GM12878 (cell line): ENCODE data around the gene PPP3CA. TPM values are rescaled to one million over a fixed set of nuclear protein-coding genes. Genes with fewer than 3 reads are reported as not detected.

Experiments used
- ATAC-seq: fragments of 200-7000 bp; cut with Tn5 transposase; 3 replicates; pipeline ENCODE4 v1.9.1; 2020; ENCODE audit warnings: mild to moderate bottlenecking, moderate library complexity
- BruUV-seq: library from RNA; stranded (reverse); fragments of 400-500 nt; replicated peaks from 2 replicates; lab custom pipeline; 2021; lab: Mats Ljungman, UMichigan
- CTCF ChIA-PET: fragments of 300-600 bp; sonication (Branson Sonifier 250); formaldehyde crosslinking; extraction: SDS; loops from one replicate; lab custom pipeline; 2021; ENCODE audit warnings: inconsistent platforms; lab: Yijun Ruan, JAX
- POLR2A ChIA-PET: fragments of 350-600 bp; formaldehyde crosslinking; extraction: SDS; loops from one replicate; lab custom pipeline; 2021; ENCODE audit warnings: inconsistent platforms; lab: Charles Lee
- RAD21 ChIA-PET: fragments of 300-600 bp; sonication (Branson Sonifier 250); formaldehyde crosslinking; loops from one replicate; lab custom pipeline; 2023; ENCODE audit warnings: antibody characterized with exemption; ENCODE audit not compliant: unreplicated experiment; lab: Charles Lee
- SMC1A ChIA-PET: fragments of 300-600 bp; sonication (Branson Sonifier 250); formaldehyde crosslinking; loops from one replicate; lab custom pipeline; 2023; ENCODE audit not compliant: unreplicated experiment, uncharacterized antibody; lab: Charles Lee
- DNase-seq: peaks from one replicate; pipeline ENCODE4 v3.0.0-alpha.2; 2011; ENCODE audit warnings: low read depth, low spot score
- FAIRE-seq: peaks from 3 replicates; lab custom pipeline; 2011; peaks lifted over from hg19 to GRCh38; lab: Jason Lieb, UNC
- H2AFZ ChIP-seq: 2 replicates; pipeline ENCODE4 v1.6.0; 2011; ENCODE audit warnings: low read depth, low read length, control low read depth; ENCODE audit not compliant: control insufficient read depth
- H3K27ac ChIP-seq: 2 replicates; pipeline ENCODE4 v1.5.1; 2011; ENCODE audit warnings: control low read depth; ENCODE audit not compliant: control insufficient read depth, insufficient read depth
- H3K27me3 ChIP-seq, 2 experiments: replicated peaks in 1 of 2; 2 replicates each; pipeline versions ENCODE4 v1.6.0 to v1.6.1; 2011; ENCODE audit warnings: low read length in 1 of 2; ENCODE audit not compliant: control insufficient read depth in 2 of 2, insufficient read depth in 2 of 2
- H3K36me3 ChIP-seq, 2 experiments: 2 replicates each; pipeline ENCODE4 v1.5.1; 2011; ENCODE audit warnings: low read length in 1 of 2; ENCODE audit not compliant: control insufficient read depth in 2 of 2, insufficient read depth in 2 of 2
- H3K4me1 ChIP-seq: 2 replicates; pipeline ENCODE4 v1.6.1; 2011; ENCODE audit warnings: mild to moderate bottlenecking, low read length, moderate library complexity, mixed read lengths; ENCODE audit not compliant: control insufficient read depth, insufficient read depth
- H3K4me2 ChIP-seq: 2 replicates; pipeline ENCODE4 v1.6.0; 2011; ENCODE audit warnings: control low read depth; ENCODE audit not compliant: control insufficient read depth, insufficient read depth
- H3K4me3 ChIP-seq: fragments of 200-600 bp; sonication (generic); 2 replicates; pipeline ENCODE4 v1.5.1; 2016
- H3K79me2 ChIP-seq: 2 replicates; pipeline ENCODE4 v1.6.0; 2011; ENCODE audit warnings: low read length; ENCODE audit not compliant: control insufficient read depth, insufficient read depth
- H3K9ac ChIP-seq: 2 replicates; pipeline ENCODE4 v1.8.0; 2011; ENCODE audit warnings: low read length, control low read depth, mixed read lengths; ENCODE audit not compliant: control insufficient read depth, insufficient read depth
- H3K9me3 ChIP-seq: replicated peaks from 3 replicates; pipeline ENCODE4 v1.5.1; 2011; ENCODE audit warnings: mild to moderate bottlenecking, low read length; ENCODE audit not compliant: control insufficient read depth, insufficient read depth
- H4K20me1 ChIP-seq: 2 replicates; pipeline ENCODE4 v1.6.0; 2011; ENCODE audit not compliant: control insufficient read depth, insufficient read depth
- ATF7 ChIP-seq: fragments of 450-650 bp; IDR thresholded peaks from 2 replicates; pipeline ENCODE4 v1.6.1; 2016; ENCODE audit warnings: low read depth, mild to moderate bottlenecking
- CHD2 ChIP-seq: IDR thresholded peaks from 2 replicates; pipeline ENCODE4 v1.6.1; 2011; ENCODE audit warnings: low read depth, low read length, improper control_type of control experiment, borderline replicate concordance
- CREB1 ChIP-seq: IDR thresholded peaks from 2 replicates; pipeline ENCODE4 v1.6.1; 2012; ENCODE audit warnings: low read depth, mild to moderate bottlenecking, inconsistent platforms
- CREM ChIP-seq: IDR thresholded peaks from 2 replicates; pipeline ENCODE4 v1.6.1; 2014; ENCODE audit warnings: antibody characterized with exemption, low read depth
- IKZF1 ChIP-seq: fragments of 450-650 bp; conservative IDR thresholded peaks from 2 replicates; pipeline ENCODE4 v1.6.1; 2017; ENCODE audit warnings: antibody characterized with exemption, mild to moderate bottlenecking
- MYB ChIP-seq: fragments of 150-350 bp; IDR thresholded peaks from 2 replicates; pipeline ENCODE4 v1.6.1; 2014; ENCODE audit warnings: mild to moderate bottlenecking, low read depth, low read length, borderline replicate concordance
- RB1 ChIP-seq: fragments of 450-650 bp; formaldehyde crosslinking; IDR thresholded peaks from 2 replicates; pipeline ENCODE4 v1.6.1; 2017; ENCODE audit warnings: mild to moderate bottlenecking, borderline replicate concordance
- RELA ChIP-seq: fragments of 450-650 bp; IDR thresholded peaks from 2 replicates; pipeline ENCODE4 v1.8.0; 2014; ENCODE audit warnings: borderline replicate concordance; ENCODE audit not compliant: partially characterized antibody
- RFX5 ChIP-seq: IDR thresholded peaks from 2 replicates; pipeline ENCODE4 v1.6.1; 2011; ENCODE audit warnings: low read depth, low read length, improper control_type of control experiment
- ZNF384 ChIP-seq: IDR thresholded peaks from 2 replicates; pipeline ENCODE4 v1.6.1; 2012; ENCODE audit warnings: low read depth, mild to moderate bottlenecking, low read length, improper control_type of control experiment, borderline replicate concordance
- WGBS: methylation state at CpG from one replicate; pipeline ENCODE4 v1.1.6; 2016; ENCODE audit warnings: low lambda C conversion rate; ENCODE audit not compliant: insufficient replicate concordance, insufficient coverage; ENCODE audit errors: missing lambda C conversion rate; 5-methylcytosine and 5-hydroxymethylcytosine counted together
- in situ Hi-C: fragments of 300-500 bp; cut with MboI; formaldehyde crosslinking; loops from 9 replicates; pipeline ENCODE4 v1.14.3; 2018; ENCODE audit warnings: mixed read lengths
- intact Hi-C: fragments of 100-400 bp; cut with micrococcal nuclease; formaldehyde crosslinking; loops from one replicate; pipeline ENCODE4 v1.14.2; 2022; ENCODE audit not compliant: unreplicated experiment
- polyA plus RNA-seq, 11 experiments: library from polyadenylated mRNA; depleted of rRNA in 4 of 11; unstranded in 6 of 11; stranded (reverse) in 5 of 11; fragments of >200 nt; fragmentation: Nextera tagmentation in 4 of 11; fragmentation: Illumina TruSeq in 1 of 11; extraction: Ambion mirVana in 4 of 11; extraction: Trizol in 1 of 11; gene quantifications; 1 replicate in 1 of 11; 2 replicates in 10 of 11; pipeline versions ENCODE4 v1.2.1 to v1.2.3, GENCODE V29; 2011 to 2016; ENCODE audit warnings: inconsistent platforms in 2 of 11, missing spikeins in 2 of 11, low read depth in 1 of 11
- total RNA-seq, 4 experiments: library from RNA; depleted of rRNA in 3 of 4; stranded (reverse); fragments of >200 nt in 3 of 4; fragmentation: Illumina TruSeq in 1 of 4; extraction: Trizol in 1 of 4; gene quantifications; 2 replicates each; pipeline versions ENCODE4 v1.2.1 to v1.2.3, GENCODE V29; 2013 to 2021
- TF ChIP-seq, protein P1 (sequence below): IDR thresholded peaks from 2 replicates; pipeline ENCODE4 v1.6.1; 2012; ENCODE audit warnings: low read length, inconsistent platforms
- TF ChIP-seq, protein P2 (sequence below): fragments of 450-650 bp; IDR thresholded peaks from 2 replicates; pipeline ENCODE4 v1.6.1; 2017; ENCODE audit warnings: mild to moderate bottlenecking, low read depth, inconsistent platforms; ENCODE audit not compliant: poor library complexity, severe bottlenecking

PPP3CA gene
- total and polyA plus RNA-seq, 10 of the 15 experiments (the other 5 are each of a cell fraction or from before 2014, with no cell fraction given) = 0.33 to 9.0 (median 1.0) TPM

DNA sequence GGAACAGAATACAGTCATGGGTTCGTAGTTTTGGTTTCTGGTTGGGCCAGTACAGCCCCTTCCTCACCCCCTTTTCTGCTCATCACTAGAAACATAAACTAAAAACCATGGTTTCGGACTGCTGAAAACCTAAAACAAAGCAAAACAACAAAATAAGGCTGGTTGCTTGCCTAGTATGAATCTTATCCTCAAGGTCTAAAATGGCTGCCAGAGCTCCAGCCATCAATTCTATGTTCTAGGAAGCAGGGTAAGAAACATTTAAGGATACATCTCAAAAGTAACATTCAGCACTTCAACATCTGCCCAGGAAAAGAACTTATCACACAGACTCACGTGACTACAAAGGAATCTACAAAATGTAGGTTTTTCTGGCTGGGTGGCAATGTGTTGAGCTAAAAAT, 31.5 kb downstream of the PPP3CA start:
- no peaks in the 10 kb centered on the region for H3K36me3 ChIP-seq
- SMC1A ChIA-PET = interaction anchor here (0.7 to 1.4 kb wide), 3 partner anchors 9 to 13 kb away, joined by 3 to 4 read pairs (median 3); no protein-coding TSS in a partner anchor
- in situ Hi-C loops (no loop called here), intact Hi-C loops (no loop called here)
- H3K9me3 ChIP-seq = peaks cover 2% of the 10 kb centered on the region; the same call in 1 of the 3 replicates
- no peaks in the 10 kb centered on the region for H4K20me1 ChIP-seq
- POLR2A ChIA-PET = no interaction called here
- H3K79me2 ChIP-seq = no peaks in the 10 kb centered on the region
- H3K27ac ChIP-seq = no peak overlapping the region
- H3K27me3 ChIP-seq = no peaks in the 10 kb centered on the region
- no peak overlapping the region for H3K9ac ChIP-seq
- DNase-seq = no peak
- RAD21 ChIA-PET = no interaction called here
- CTCF ChIA-PET = interaction anchor here (0.6 to 2.2 kb wide), 2 partner anchors 10 to 11 kb away, joined by 3 to 6 read pairs; no protein-coding TSS in a partner anchor
- ATAC-seq = no peak
- no peaks in the 10 kb centered on the region for H3K4me1 ChIP-seq
- no peak overlapping the region for H3K4me2 ChIP-seq
- no peak for TF ChIP-seq IKZF1
- no peak for TF ChIP-seq CHD2
- TF ChIP-seq ATF7 = no peak
- no peak for TF ChIP-seq RELA
- no peak for TF ChIP-seq CREM
- TF ChIP-seq, protein P1, sequence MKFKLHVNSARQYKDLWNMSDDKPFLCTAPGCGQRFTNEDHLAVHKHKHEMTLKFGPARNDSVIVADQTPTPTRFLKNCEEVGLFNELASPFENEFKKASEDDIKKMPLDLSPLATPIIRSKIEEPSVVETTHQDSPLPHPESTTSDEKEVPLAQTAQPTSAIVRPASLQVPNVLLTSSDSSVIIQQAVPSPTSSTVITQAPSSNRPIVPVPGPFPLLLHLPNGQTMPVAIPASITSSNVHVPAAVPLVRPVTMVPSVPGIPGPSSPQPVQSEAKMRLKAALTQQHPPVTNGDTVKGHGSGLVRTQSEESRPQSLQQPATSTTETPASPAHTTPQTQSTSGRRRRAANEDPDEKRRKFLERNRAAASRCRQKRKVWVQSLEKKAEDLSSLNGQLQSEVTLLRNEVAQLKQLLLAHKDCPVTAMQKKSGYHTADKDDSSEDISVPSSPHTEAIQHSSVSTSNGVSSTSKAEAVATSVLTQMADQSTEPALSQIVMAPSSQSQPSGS = no peak
- TF ChIP-seq RFX5 = no peak
- no peak for TF ChIP-seq CREB1
- TF ChIP-seq, protein P2, sequence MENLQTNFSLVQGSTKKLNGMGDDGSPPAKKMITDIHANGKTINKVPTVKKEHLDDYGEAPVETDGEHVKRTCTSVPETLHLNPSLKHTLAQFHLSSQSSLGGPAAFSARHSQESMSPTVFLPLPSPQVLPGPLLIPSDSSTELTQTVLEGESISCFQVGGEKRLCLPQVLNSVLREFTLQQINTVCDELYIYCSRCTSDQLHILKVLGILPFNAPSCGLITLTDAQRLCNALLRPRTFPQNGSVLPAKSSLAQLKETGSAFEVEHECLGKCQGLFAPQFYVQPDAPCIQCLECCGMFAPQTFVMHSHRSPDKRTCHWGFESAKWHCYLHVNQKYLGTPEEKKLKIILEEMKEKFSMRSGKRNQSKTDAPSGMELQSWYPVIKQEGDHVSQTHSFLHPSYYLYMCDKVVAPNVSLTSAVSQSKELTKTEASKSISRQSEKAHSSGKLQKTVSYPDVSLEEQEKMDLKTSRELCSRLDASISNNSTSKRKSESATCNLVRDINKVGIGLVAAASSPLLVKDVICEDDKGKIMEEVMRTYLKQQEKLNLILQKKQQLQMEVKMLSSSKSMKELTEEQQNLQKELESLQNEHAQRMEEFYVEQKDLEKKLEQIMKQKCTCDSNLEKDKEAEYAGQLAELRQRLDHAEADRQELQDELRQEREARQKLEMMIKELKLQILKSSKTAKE = no peak
- no peak for TF ChIP-seq MYB
- TF ChIP-seq ZNF384 = no peak
- TF ChIP-seq RB1 = no peak
- no peak overlapping the region for H3K4me3 ChIP-seq
- H2AFZ ChIP-seq = no peak overlapping the region
- WGBS = 65% methylated on average over 3 of the region's 3 CpGs
- no peak for FAIRE-seq
- BruUV-seq = no TSS peak
